GM12878 (cell line): ENCODE data around the gene B3GALNT2. TPM values are rescaled to one million over a fixed set of nuclear protein-coding genes. Genes with fewer than 3 reads are reported as not detected.

Source experiments
- ATAC-seq: fragments of 200-7000 bp; cut with Tn5 transposase; 3 replicates; pipeline ENCODE4 v1.9.1; 2020; ENCODE audit warnings: mild to moderate bottlenecking, moderate library complexity
- BruUV-seq: library from RNA; stranded (reverse); fragments of 400-500 nt; replicated peaks from 2 replicates; lab custom pipeline; 2021; lab: Mats Ljungman, UMichigan
- CTCF ChIA-PET: fragments of 300-600 bp; sonication (Branson Sonifier 250); formaldehyde crosslinking; extraction: SDS; loops from one replicate; lab custom pipeline; 2021; ENCODE audit warnings: inconsistent platforms; lab: Yijun Ruan, JAX
- POLR2A ChIA-PET: fragments of 350-600 bp; formaldehyde crosslinking; extraction: SDS; loops from one replicate; lab custom pipeline; 2021; ENCODE audit warnings: inconsistent platforms; lab: Charles Lee
- RAD21 ChIA-PET: fragments of 300-600 bp; sonication (Branson Sonifier 250); formaldehyde crosslinking; loops from one replicate; lab custom pipeline; 2023; ENCODE audit warnings: antibody characterized with exemption; ENCODE audit not compliant: unreplicated experiment; lab: Charles Lee
- SMC1A ChIA-PET: fragments of 300-600 bp; sonication (Branson Sonifier 250); formaldehyde crosslinking; loops from one replicate; lab custom pipeline; 2023; ENCODE audit not compliant: unreplicated experiment, uncharacterized antibody; lab: Charles Lee
- DNase-seq: peaks from one replicate; pipeline ENCODE4 v3.0.0-alpha.2; 2011; ENCODE audit warnings: low read depth, low spot score
- FAIRE-seq: peaks from 3 replicates; lab custom pipeline; 2011; peaks lifted over from hg19 to GRCh38; lab: Jason Lieb, UNC
- H2AFZ ChIP-seq: 2 replicates; pipeline ENCODE4 v1.6.0; 2011; ENCODE audit warnings: low read depth, low read length, control low read depth; ENCODE audit not compliant: control insufficient read depth
- H3K27ac ChIP-seq: 2 replicates; pipeline ENCODE4 v1.5.1; 2011; ENCODE audit warnings: control low read depth; ENCODE audit not compliant: control insufficient read depth, insufficient read depth
- H3K27me3 ChIP-seq, 2 experiments: replicated peaks in 1 of 2; 2 replicates each; pipeline versions ENCODE4 v1.6.0 to v1.6.1; 2011; ENCODE audit warnings: low read length in 1 of 2; ENCODE audit not compliant: control insufficient read depth in 2 of 2, insufficient read depth in 2 of 2
- H3K36me3 ChIP-seq, 2 experiments: 2 replicates each; pipeline ENCODE4 v1.5.1; 2011; ENCODE audit warnings: low read length in 1 of 2; ENCODE audit not compliant: control insufficient read depth in 2 of 2, insufficient read depth in 2 of 2
- H3K4me1 ChIP-seq: 2 replicates; pipeline ENCODE4 v1.6.1; 2011; ENCODE audit warnings: mild to moderate bottlenecking, low read length, moderate library complexity, mixed read lengths; ENCODE audit not compliant: control insufficient read depth, insufficient read depth
- H3K4me2 ChIP-seq: 2 replicates; pipeline ENCODE4 v1.6.0; 2011; ENCODE audit warnings: control low read depth; ENCODE audit not compliant: control insufficient read depth, insufficient read depth
- H3K4me3 ChIP-seq: fragments of 200-600 bp; sonication (generic); 2 replicates; pipeline ENCODE4 v1.5.1; 2016
- H3K79me2 ChIP-seq: 2 replicates; pipeline ENCODE4 v1.6.0; 2011; ENCODE audit warnings: low read length; ENCODE audit not compliant: control insufficient read depth, insufficient read depth
- H3K9ac ChIP-seq: 2 replicates; pipeline ENCODE4 v1.8.0; 2011; ENCODE audit warnings: low read length, control low read depth, mixed read lengths; ENCODE audit not compliant: control insufficient read depth, insufficient read depth
- H3K9me3 ChIP-seq: replicated peaks from 3 replicates; pipeline ENCODE4 v1.5.1; 2011; ENCODE audit warnings: mild to moderate bottlenecking, low read length; ENCODE audit not compliant: control insufficient read depth, insufficient read depth
- H4K20me1 ChIP-seq: 2 replicates; pipeline ENCODE4 v1.6.0; 2011; ENCODE audit not compliant: control insufficient read depth, insufficient read depth
- BRCA1 ChIP-seq: IDR thresholded peaks from 2 replicates; pipeline ENCODE4 v1.6.1; 2011; ENCODE audit warnings: low read depth, low read length, improper control_type of control experiment
- CHD2 ChIP-seq: IDR thresholded peaks from 2 replicates; pipeline ENCODE4 v1.6.1; 2011; ENCODE audit warnings: low read depth, low read length, improper control_type of control experiment, borderline replicate concordance
- EED ChIP-seq: sonication (generic); IDR thresholded peaks from 2 replicates; pipeline ENCODE4 v1.6.1; 2016; ENCODE audit warnings: antibody characterized with exemption, low read depth
- ESRRA ChIP-seq: IDR thresholded peaks from 2 replicates; pipeline ENCODE4 v1.6.1; 2012; ENCODE audit warnings: mild to moderate bottlenecking, low read length, improper control_type of control experiment
- EZH2 ChIP-seq: IDR thresholded peaks from 2 replicates; pipeline ENCODE4 v1.6.1; 2012; ENCODE audit warnings: low read depth, mild to moderate bottlenecking, control low read depth, inconsistent platforms, low read length, borderline replicate concordance; ENCODE audit not compliant: control insufficient read depth
- HDAC6 ChIP-seq: fragments of 200-600 bp; sonication (generic); IDR thresholded peaks from one replicate; pipeline ENCODE4 v1.8.0; 2017; ENCODE audit warnings: antibody characterized with exemption; ENCODE audit not compliant: unreplicated experiment
- IRF4 ChIP-seq: IDR thresholded peaks from 2 replicates; pipeline ENCODE4 v1.6.1; 2011; ENCODE audit warnings: low read depth, low read length
- KAT2A ChIP-seq: conservative IDR thresholded peaks from 2 replicates; pipeline ENCODE4 v1.6.1; 2011; ENCODE audit warnings: low read depth, low read length; ENCODE audit not compliant: control insufficient read depth
- LARP7 ChIP-seq: fragments of 450-650 bp; IDR thresholded peaks from 2 replicates; pipeline ENCODE4 v1.6.1; 2017; ENCODE audit warnings: mild to moderate bottlenecking
- MTA2 ChIP-seq: fragments of 450-650 bp; IDR thresholded peaks from 2 replicates; pipeline ENCODE4 v1.6.1; 2016; ENCODE audit warnings: low read depth, mild to moderate bottlenecking, moderate library complexity
- NFXL1 ChIP-seq: fragments of 450-650 bp; IDR thresholded peaks from 2 replicates; pipeline ENCODE4 v1.6.1; 2017; ENCODE audit warnings: antibody characterized with exemption, mild to moderate bottlenecking, borderline replicate concordance
- POLR2AphosphoS2 ChIP-seq: IDR thresholded peaks from 2 replicates; pipeline ENCODE4 v1.6.1; 2011; ENCODE audit warnings: low read depth, mild to moderate bottlenecking, low read length, improper control_type of control experiment, moderate library complexity
- POU2F2 ChIP-seq: IDR thresholded peaks from 3 replicates; pipeline ENCODE4 v1.6.1; 2011; ENCODE audit warnings: low read depth, mild to moderate bottlenecking, low read length, borderline replicate concordance
- RAD21 ChIP-seq: IDR thresholded peaks from 2 replicates; pipeline ENCODE4 v1.6.1; 2011; ENCODE audit warnings: mild to moderate bottlenecking, low read depth, low read length, moderate library complexity; ENCODE audit not compliant: insufficient read depth
- SMC3 ChIP-seq: IDR thresholded peaks from 2 replicates; pipeline ENCODE4 v1.6.1; 2011; ENCODE audit warnings: low read length, improper control_type of control experiment, borderline replicate concordance
- SREBF1 ChIP-seq: IDR thresholded peaks from 2 replicates; pipeline ENCODE4 v1.6.1; 2012; ENCODE audit warnings: mild to moderate bottlenecking, low read length
- SREBF2 ChIP-seq: IDR thresholded peaks from 2 replicates; pipeline ENCODE4 v1.6.1; 2012; ENCODE audit warnings: mild to moderate bottlenecking, low read length
- ZNF384 ChIP-seq: IDR thresholded peaks from 2 replicates; pipeline ENCODE4 v1.6.1; 2012; ENCODE audit warnings: low read depth, mild to moderate bottlenecking, low read length, improper control_type of control experiment, borderline replicate concordance
- ZSCAN29 ChIP-seq: fragments of 450-650 bp; IDR thresholded peaks from 2 replicates; pipeline ENCODE4 v1.6.1; 2017; ENCODE audit warnings: mild to moderate bottlenecking, moderate library complexity
- WGBS: methylation state at CpG from one replicate; pipeline ENCODE4 v1.1.6; 2016; ENCODE audit warnings: low lambda C conversion rate; ENCODE audit not compliant: insufficient replicate concordance, insufficient coverage; ENCODE audit errors: missing lambda C conversion rate; 5-methylcytosine and 5-hydroxymethylcytosine counted together
- in situ Hi-C: fragments of 300-500 bp; cut with MboI; formaldehyde crosslinking; loops from 9 replicates; pipeline ENCODE4 v1.14.3; 2018; ENCODE audit warnings: mixed read lengths
- intact Hi-C: fragments of 100-400 bp; cut with micrococcal nuclease; formaldehyde crosslinking; loops from one replicate; pipeline ENCODE4 v1.14.2; 2022; ENCODE audit not compliant: unreplicated experiment
- polyA plus RNA-seq, 11 experiments: library from polyadenylated mRNA; depleted of rRNA in 4 of 11; unstranded in 6 of 11; stranded (reverse) in 5 of 11; fragments of >200 nt; fragmentation: Nextera tagmentation in 4 of 11; fragmentation: Illumina TruSeq in 1 of 11; extraction: Ambion mirVana in 4 of 11; extraction: Trizol in 1 of 11; gene quantifications; 1 replicate in 1 of 11; 2 replicates in 10 of 11; pipeline versions ENCODE4 v1.2.1 to v1.2.3, GENCODE V29; 2011 to 2016; ENCODE audit warnings: inconsistent platforms in 2 of 11, missing spikeins in 2 of 11, low read depth in 1 of 11
- total RNA-seq, 4 experiments: library from RNA; depleted of rRNA in 3 of 4; stranded (reverse); fragments of >200 nt in 3 of 4; fragmentation: Illumina TruSeq in 1 of 4; extraction: Trizol in 1 of 4; gene quantifications; 2 replicates each; pipeline versions ENCODE4 v1.2.1 to v1.2.3, GENCODE V29; 2013 to 2021
- TF ChIP-seq, protein P1 (sequence below): fragments of 450-650 bp; formaldehyde crosslinking; IDR thresholded peaks from 2 replicates; pipeline ENCODE4 v1.4.0; 2022; ENCODE audit warnings: mild to moderate bottlenecking, moderate library complexity
- TF ChIP-seq, protein P2 (sequence below), 3 experiments: IDR thresholded peaks in 2 of 3; conservative IDR thresholded peaks in 1 of 3; 2 replicates each; pipeline ENCODE4 v1.5.1; 2011; ENCODE audit warnings: low read depth in 3 of 3, low read length in 3 of 3, mild to moderate bottlenecking in 3 of 3, control low read depth in 2 of 3, moderate library complexity in 2 of 3, inconsistent platforms in 1 of 3, mixed read lengths in 1 of 3; ENCODE audit not compliant: control insufficient read depth in 2 of 3, insufficient read depth in 1 of 3; ENCODE audit errors: extremely low read depth in 1 of 3

The B3GALNT2 gene
- total and polyA plus RNA-seq, 10 of the 15 experiments (the other 5 are each of a cell fraction or from before 2014, with no cell fraction given): 0.77 to 19.7 (median 12.7) TPM

DNA sequence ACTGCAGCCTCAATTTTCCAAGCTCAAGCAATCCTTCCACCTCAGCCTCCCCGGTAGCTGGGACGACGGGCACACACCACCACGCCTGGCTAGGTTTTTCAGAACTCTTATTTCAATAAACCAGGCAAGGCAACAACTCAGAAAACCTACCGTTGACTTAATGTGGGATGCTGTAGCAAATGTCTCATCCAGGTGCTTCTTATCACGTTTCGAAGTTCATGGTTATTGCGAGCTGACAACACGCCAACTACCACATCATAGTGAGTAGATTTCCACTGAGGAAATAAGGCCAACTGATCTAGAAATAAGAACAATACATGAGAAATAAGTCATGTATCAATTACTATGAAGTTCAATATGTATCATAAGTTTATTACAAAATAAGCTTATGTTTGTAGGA is 9.7 kb downstream of the B3GALNT2 start (continued):
- TF ChIP-seq, protein P1, sequence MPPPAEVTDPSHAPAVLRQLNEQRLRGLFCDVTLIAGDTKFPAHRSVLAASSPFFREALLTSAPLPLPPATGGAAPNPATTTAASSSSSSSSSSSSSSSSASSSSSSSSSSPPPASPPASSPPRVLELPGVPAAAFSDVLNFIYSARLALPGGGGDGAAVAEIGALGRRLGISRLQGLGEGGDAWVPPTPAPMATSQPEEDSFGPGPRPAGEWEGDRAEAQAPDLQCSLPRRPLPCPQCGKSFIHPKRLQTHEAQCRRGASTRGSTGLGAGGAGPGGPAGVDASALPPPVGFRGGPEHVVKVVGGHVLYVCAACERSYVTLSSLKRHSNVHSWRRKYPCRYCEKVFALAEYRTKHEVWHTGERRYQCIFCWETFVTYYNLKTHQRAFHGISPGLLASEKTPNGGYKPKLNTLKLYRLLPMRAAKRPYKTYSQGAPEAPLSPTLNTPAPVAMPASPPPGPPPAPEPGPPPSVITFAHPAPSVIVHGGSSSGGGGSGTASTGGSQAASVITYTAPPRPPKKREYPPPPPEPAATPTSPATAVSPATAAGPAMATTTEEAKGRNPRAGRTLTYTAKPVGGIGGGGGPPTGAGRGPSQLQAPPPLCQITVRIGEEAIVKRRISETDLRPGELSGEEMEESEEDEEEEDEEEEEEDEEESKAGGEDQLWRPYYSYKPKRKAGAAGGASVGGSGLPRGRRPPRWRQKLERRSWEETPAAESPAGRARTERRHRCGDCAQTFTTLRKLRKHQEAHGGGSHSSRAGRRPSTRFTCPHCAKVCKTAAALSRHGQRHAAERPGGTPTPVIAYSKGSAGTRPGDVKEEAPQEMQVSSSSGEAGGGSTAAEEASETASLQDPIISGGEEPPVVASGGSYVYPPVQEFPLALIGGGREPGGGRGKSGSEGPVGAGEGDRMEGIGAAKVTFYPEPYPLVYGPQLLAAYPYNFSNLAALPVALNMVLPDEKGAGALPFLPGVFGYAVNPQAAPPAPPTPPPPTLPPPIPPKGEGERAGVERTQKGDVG (CRISPR knock-in tag): no peak
- TF ChIP-seq MTA2: no peak
- no peak for TF ChIP-seq POU2F2
- TF ChIP-seq SREBF2: no peak
- TF ChIP-seq ZNF384: no peak
- TF ChIP-seq KAT2A: no peak
- TF ChIP-seq, all 136 proteins: peak for 0

DNA sequence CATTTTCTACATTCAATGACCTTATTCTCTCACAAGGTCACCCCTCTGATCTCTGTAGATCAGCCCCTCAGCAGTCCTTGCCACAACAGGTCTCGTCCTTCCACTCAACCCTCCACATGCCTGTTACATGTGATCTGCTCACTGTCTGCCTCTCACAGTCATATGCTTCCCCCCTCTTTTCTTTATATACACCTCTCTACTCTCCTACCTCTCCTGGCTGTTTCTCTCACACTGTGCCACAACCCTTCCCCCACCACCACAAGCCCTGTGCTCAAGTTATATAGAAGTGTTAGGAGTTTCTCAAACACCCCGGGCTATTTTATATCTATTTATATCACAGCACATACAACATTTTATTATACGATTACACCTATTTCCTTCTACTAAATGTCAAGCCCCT is 12.6 kb downstream of the B3GALNT2 start:
- ChIA-PET POLR2A (no interaction called here), CTCF (no interaction called here), SMC1A (interaction anchor here (0.6 to 0.7 kb wide), 2 partner anchors 47 to 554 kb away, joined by 3 read pairs; no protein-coding TSS in a partner anchor), RAD21 (interaction anchor here (1.5 kb wide), 1 partner anchor 11 kb away, joined by 4 read pairs; no protein-coding TSS in a partner anchor)
- ATAC-seq: no peak
- Histone ChIP-seq H2AFZ (no peak overlapping the region), H3K4me1 (peaks cover 8% of the 10 kb centered on the region), H3K9me3 (no peaks in the 10 kb centered on the region), H3K36me3 (peaks cover 0 to 3% of the 10 kb centered on the region in 2 experiments; a peak in 2 of 4 replicates), H4K20me1 (no peaks in the 10 kb centered on the region), H3K4me3 (no peak overlapping the region), H3K27me3 (no peaks in the 10 kb centered on the region), H3K4me2 (no peak overlapping the region), H3K27ac (no peak overlapping the region), H3K79me2 (no peaks in the 10 kb centered on the region), H3K9ac (no peak overlapping the region)
- no TSS peak for BruUV-seq
- DNase-seq: no peak
- 96% methylated on average over 3 of the region's 3 CpGs for WGBS
- in situ Hi-C loops: no loop called here
- FAIRE-seq: no peak
- intact Hi-C loops: loop anchor here (5.0 kb wide), 1 partner anchor 384 kb away; no protein-coding TSS in a partner anchor
- no peak for TF ChIP-seq RAD21
- TF ChIP-seq NFXL1: no peak
- TF ChIP-seq HDAC6: no peak
- no peak for TF ChIP-seq EZH2
- no peak for TF ChIP-seq EED
- TF ChIP-seq, protein P2, sequence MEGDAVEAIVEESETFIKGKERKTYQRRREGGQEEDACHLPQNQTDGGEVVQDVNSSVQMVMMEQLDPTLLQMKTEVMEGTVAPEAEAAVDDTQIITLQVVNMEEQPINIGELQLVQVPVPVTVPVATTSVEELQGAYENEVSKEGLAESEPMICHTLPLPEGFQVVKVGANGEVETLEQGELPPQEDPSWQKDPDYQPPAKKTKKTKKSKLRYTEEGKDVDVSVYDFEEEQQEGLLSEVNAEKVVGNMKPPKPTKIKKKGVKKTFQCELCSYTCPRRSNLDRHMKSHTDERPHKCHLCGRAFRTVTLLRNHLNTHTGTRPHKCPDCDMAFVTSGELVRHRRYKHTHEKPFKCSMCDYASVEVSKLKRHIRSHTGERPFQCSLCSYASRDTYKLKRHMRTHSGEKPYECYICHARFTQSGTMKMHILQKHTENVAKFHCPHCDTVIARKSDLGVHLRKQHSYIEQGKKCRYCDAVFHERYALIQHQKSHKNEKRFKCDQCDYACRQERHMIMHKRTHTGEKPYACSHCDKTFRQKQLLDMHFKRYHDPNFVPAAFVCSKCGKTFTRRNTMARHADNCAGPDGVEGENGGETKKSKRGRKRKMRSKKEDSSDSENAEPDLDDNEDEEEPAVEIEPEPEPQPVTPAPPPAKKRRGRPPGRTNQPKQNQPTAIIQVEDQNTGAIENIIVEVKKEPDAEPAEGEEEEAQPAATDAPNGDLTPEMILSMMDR (IDR thresholded peaks at IDR 0.05 in 2 of 3, conservative IDR thresholded peaks at IDR 0.05 in 1 of 3; ENCODE audit: control insufficient read depth in 2 of 3, extremely low read depth in 1 of 3, insufficient read depth in 1 of 3, low read depth in 3 of 3, low read length in 3 of 3): no peak
- no peak for TF ChIP-seq SMC3
- TF ChIP-seq BRCA1: no peak
- no peak for TF ChIP-seq POLR2AphosphoS2
- no peak for TF ChIP-seq SREBF1
- TF ChIP-seq IRF4: no peak
- no peak for TF ChIP-seq ESRRA
- no peak for TF ChIP-seq ZNF384
- TF ChIP-seq ZSCAN29: no peak
- no peak for TF ChIP-seq LARP7
- no peak for TF ChIP-seq CHD2
